GM19324 (cell line): ENCODE data around the gene C1QTNF8.

ENCODE experiments used
- ATAC-seq: cut with Tn5 transposase; IDR thresholded peaks from one replicate; pipeline ENCODE4 v1.9.1; 2021; ENCODE audit warnings: mild to moderate bottlenecking, moderate library complexity; ENCODE audit not compliant: unreplicated experiment, low FRiP score

Gene C1QTNF8

DNA sequence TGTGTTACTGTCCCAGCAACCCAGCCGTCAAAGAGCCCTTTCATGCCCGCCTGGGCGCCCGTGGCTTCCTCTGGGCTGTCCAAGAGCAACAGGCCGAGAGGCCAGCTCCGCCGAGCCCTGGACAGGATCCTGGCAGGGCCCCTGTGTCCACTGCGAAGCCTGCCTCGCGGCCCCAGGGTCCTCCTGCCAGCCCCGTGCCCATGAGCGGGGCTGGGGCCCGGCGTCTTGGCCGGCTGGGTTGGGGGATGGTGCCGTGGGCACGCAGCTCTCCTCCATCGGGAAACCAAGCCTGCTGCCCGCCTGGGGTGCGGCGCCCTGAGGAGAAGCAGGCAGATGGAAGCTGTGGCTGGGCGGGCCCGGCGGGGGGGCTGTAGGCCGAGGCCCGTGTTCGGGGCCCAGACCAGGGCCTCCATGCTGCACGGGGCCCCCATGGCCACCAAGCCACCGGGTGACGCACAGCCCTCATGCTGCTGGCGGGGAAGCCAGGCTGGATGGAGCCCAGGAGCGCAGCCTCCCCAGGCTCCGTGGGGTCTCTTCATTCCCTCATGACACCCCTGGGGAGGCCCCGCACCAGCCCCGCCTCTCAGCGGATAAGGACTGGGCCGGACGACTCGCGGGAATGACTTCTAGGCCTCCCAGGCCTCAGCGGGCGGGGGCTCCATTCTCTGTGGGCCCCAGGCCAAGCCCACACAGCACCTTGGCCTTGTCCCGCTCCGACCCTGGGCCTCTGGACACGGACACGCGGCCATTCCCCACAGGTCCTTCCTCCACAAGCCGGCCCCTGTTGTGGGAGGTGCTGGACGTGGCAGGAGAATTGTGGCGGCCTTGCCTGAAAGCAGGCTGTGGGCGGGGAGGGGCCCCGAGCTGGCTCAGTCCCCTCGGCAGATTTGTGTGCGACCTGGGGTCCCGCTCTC is at the start of gene C1QTNF8:
TSS of gene C1QTNF8 (minus strand) at position 76 of the 914 bp plus-strand sequence. CDS start 1,322 bp downstream, outside the sequence.
- ATAC-seq = no peak

GRCh38 chr16:1145383-1146100 is 49.5 kb upstream of the C1QTNF8 start:
- ATAC-seq = no peak

DNA sequence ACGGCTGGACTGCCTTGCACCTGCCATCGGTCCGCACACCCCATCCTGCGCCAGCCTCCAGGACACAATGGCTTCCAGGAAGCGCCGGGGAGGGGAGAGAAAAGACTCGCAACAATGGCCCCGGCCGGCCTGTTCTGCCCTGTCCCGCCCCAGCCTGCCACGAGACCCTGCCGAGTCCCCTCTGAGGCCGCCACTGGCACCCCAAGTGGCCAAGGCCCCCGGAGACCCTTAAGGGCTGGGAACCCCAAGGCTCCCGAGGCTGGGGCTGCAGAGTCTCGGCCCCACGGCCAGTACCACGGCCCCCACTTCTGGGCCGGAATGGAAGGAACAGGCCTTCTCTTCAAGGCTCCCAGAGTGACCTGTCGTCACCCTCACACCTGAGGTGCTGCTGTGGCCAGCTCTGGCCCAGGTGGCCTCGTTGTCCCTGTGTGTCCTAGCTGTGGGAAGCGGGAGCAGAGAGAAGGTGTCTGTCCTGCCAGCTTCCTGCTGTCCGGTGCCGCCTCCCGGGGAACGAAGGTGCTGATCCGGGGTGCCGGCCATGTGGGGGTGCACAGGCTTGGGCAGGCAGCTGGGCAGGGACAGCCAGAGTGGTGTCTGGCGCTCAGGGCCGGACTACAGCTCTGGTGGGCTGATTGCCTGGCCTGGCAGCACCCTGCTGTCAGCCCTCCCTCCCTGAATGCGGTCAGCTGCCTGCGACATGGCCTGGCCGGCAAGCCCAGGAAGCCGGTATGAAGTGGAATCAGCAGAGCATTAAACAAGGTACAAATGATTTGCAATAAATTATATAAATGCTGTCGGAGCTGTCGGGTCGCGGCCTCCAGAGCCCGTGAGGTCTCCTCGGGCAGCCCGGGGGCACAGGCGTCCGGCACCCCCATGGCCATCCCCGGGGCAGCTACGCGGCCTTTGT is 48.7 kb upstream of the C1QTNF8 start:
- no peak for ATAC-seq

- no peak for ATAC-seq
These were observed 47.9 kb upstream of the C1QTNF8 start for GRCh38 chr16:1143761-1144450.

DNA sequence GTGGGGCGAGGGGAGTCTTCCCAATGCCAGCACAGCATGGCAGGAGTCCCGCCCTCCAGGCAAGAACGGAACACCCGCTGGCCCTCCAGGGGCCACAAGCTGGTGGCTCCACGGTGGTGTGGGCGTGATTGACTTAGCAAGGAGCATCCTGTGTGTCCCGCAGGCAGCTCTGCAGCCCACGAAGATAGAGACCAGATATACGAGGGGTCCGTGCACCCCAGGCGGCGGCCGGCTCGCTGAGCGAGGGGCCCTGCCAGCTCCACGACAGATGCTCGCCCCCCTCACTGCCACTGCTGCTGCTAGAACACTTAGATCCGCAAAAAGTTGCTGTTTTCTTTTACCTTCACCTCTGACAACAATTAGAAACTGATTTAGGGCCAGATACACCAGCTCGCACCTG is 46.9 kb upstream of the C1QTNF8 start:
- no peak for ATAC-seq

- no peak for ATAC-seq
These were observed 45.7 kb upstream of the C1QTNF8 start for GRCh38 chr16:1141716-1142115.

DNA sequence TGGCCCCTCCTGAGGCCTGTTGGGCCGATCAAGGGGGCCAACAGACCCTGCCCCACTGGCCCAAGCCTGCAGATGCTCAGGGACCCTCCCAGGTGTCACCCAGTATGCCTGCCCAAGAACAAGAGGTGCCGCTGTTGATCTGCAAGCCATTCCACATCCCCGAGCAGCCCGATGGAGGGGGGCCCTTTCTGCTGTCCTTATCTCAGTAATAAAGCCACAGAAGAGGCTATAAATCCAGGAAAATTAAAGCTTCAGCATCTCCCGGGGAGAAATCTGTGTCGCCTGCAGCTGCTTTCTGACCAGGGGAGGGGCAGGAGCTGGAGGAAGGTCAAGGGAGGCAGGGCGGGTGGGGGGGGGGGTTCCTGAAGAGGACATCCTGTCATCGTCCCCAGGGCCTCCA is 45.1 kb upstream of the C1QTNF8 start:
- ATAC-seq = no peak

DNA sequence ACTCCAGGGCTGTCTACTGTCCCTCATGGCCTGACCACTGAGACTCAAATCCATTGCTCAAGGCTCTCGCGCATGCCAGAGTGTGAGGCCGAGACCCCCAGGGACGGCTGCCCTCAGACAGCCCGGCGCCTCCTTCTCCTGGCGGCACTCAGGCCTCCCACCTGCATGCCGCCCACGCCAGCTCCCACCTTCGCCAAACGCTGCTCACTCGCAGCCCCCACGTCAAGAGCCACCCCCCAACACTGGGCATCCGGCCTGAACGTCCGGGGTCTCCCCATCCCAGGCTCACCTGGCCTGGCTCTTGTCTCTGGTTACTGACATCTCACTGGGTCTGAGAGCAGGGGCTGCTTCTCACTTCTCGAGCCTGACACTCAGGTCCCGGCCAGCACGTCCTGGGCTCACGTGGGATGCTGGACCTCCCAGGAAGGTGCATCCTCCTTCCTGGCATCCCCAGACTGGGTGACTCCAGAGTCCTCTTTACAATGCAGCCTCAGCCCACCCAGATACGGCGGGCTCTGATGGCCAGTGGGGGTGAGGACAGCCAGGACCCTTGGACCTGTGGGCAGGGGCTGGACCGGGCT is 44.6 kb upstream of the C1QTNF8 start:
- ATAC-seq = no peak

DNA sequence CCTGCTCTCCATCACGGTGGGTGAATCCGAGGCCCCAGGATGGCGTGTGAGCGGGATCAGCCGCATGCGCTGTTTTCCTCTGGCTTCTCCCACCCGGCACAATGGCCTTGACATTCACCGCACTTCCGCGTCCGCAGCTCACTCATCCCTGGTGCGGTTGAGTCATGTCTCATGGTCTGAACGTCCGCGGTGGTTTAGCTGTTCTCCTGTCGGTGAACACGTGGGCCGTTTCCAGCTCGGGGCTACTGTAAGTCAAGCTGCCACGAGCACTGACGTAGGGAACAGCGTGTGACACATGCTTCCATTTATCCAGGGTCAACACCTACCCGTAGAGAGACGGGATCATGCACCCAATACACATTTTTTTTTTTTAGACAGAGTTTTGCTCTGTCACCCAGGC is 41.6 kb upstream of the C1QTNF8 start:
- ATAC-seq = no peak

GRCh38 chr16:1135459-1135825 is 39.4 kb upstream of the C1QTNF8 start:
- no peak for ATAC-seq

DNA sequence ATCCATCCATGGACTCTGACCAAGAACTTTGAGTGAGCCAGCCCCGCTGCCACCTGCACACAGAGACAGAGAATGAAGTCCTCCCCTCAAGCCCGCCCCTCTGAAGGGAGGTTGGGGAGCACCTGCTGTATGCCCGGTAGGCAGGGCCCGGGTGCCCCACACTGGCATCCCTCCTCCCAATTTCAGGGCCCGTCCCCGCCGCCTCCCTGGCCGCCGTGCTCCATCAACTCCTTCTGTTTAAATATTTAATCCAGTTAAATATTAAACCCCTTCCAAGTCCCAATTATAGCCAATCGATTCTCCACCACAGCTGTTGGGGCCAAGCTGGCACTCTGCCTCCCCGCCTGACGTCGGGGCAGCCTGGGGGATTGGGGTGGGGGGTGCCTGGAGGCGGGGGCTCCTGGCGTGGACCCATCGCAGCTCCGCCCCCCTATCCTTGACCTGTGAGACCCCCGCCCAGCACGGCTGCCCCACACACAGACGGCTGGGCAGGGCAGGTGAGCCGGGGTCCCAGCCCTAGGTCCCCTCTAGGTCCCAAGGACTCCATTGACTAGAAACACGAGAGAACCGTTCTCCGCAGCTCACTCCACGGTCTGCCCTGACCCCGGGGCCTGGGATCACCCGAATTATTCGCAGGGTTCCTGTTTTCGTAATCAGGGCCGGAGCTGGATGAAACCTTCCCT is 38.9 kb upstream of the C1QTNF8 start:
- ATAC-seq = no peak

- no peak for ATAC-seq
These were observed 37.9 kb upstream of the C1QTNF8 start for GRCh38 chr16:1133810-1134520.

- no peak for ATAC-seq
These were observed 37.2 kb upstream of the C1QTNF8 start for GRCh38 chr16:1133271-1133670.

GRCh38 chr16:1132431-1132830 is 36.4 kb upstream of the C1QTNF8 start:
- no peak for ATAC-seq

DNA sequence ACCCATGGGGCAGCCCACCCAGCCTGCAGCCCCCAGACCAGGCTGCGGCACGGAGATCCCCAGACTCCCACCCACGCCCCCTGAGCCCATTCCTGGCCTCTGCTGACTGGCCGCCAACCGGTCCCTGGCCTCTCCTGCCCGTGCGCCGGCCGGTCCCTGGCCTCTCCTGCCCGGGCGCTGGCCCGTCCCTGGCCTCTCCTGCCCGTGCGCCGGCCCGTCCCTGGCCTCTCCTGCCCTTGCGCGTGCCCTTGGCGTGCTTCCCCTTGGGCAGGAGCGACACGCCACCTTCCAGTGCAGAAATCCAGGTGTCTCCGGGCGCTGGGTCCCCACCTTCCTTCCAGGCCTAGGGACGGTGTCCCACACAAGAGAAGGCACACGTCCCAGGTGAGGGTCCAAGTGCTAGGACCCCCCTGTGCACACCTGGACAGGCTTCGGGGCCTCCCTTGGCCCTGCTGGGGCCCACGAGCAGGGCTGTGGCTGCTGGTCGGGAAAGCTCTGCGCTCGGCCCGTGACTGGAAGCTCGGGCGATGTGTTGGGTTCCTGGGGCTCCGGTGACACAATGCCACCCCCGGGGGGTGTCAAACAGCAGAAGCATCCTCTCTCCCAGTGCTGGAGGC is 35.4 kb upstream of the C1QTNF8 start:
- no peak for ATAC-seq

GRCh38 chr16:1130382-1130781 is 34.3 kb upstream of the C1QTNF8 start:
- no peak for ATAC-seq

DNA sequence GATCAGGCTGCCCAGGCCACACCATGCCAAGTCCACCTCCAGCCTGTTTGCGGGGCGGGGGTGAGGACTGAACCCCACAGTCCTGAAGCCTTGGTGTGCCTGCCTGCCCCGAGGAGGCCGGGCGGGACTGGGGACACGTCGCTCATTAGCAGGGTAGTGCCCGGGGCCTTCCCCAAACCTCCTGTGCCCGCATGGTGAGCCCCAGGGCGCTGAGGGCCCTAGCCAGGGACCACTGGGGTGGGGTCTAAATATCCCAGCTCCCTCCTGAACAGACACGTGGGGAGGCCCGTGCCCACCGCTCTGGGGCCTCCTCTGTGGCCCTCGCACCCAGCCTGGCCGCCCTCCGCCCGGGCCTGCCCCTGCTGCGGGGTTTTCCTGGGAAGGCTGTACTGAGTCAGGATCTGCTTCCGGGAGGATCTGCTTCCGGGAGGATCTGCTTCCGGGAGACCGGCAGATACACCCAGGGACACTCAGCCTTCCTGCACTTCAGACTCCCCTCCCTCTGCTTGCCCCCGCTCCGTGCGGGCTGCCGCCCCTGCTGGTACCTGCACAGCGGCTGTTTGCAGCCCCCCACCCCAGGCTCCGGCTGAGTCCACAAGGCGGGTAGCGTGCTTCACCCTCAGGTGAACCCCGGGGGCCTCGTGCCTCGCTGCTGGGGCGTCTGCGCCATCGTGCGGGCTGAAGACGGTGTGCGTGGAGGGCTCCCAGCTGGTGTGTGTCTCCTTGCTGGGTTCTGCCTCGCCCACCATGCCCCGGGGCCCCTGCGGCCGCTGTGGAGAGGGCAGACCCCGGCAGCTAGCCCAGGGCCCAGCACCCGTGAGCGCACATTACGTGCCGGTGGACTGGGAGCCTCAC is 33.3 kb upstream of the C1QTNF8 start:
- ATAC-seq = no peak
